HG03469 (cell line): ENCODE results near the gene HDGF.

ENCODE experiments used
- ATAC-seq: cut with Tn5 transposase; IDR thresholded peaks from one replicate; pipeline ENCODE4 v1.9.1; 2021; ENCODE audit warnings: mild to moderate bottlenecking, moderate library complexity, moderate number of reproducible peaks; ENCODE audit not compliant: unreplicated experiment

The HDGF gene

GRCh38 chr1:156703336-156703735 lies 48.1 kb downstream of the HDGF start:
- ATAC-seq: no peak

- no peak for ATAC-seq
These were observed 50.5 kb downstream of the HDGF start for GRCh38 chr1:156700736-156701531.

GRCh38 chr1:156698995-156699394 lies 52.5 kb downstream of the HDGF start:
- ATAC-seq: no peak

- ATAC-seq: no peak
These were observed 54.0 kb downstream of the HDGF start for GRCh38 chr1:156697481-156697880.

- ATAC-seq: no peak
These were observed 54.7 kb downstream of the HDGF start for GRCh38 chr1:156696755-156697154.

- ATAC-seq: no peak
These were observed 56.8 kb downstream of the HDGF start for GRCh38 chr1:156694690-156694962.

- no peak for ATAC-seq
These were observed 57.4 kb downstream of the HDGF start for GRCh38 chr1:156693848-156694689.

- no peak for ATAC-seq
These were observed 58.3 kb downstream of the HDGF start for GRCh38 chr1:156692925-156693847.

- ATAC-seq: no peak
These were observed 59.0 kb downstream of the HDGF start for GRCh38 chr1:156692441-156692924.
